ENCODE data around the gene HOTAIR.

HOTAIR gene

GRCh38 chr12:53974084-53975063, at the start of gene HOTAIR:
Gene HOTAIR (minus strand): TSS chr12:53974954.
- DNase-seq (ENCODE audit: low spot score) = peak; percentile 12

- DNase-seq (ENCODE audit: low spot score) = no peak
Observed at GRCh38 chr12:54024127-54024526, 49.4 kb upstream of the HOTAIR start.

- DNase-seq (ENCODE audit: low spot score) = no peak
Observed at GRCh38 chr12:54022960-54023884, 48.5 kb upstream of the HOTAIR start.

- DNase-seq (ENCODE audit: low spot score) = no peak
Observed at GRCh38 chr12:54021432-54022013, 46.8 kb upstream of the HOTAIR start.

- no peak for DNase-seq (ENCODE audit: low spot score)
Observed at GRCh38 chr12:54020591-54021405, 46.0 kb upstream of the HOTAIR start.

DNA sequence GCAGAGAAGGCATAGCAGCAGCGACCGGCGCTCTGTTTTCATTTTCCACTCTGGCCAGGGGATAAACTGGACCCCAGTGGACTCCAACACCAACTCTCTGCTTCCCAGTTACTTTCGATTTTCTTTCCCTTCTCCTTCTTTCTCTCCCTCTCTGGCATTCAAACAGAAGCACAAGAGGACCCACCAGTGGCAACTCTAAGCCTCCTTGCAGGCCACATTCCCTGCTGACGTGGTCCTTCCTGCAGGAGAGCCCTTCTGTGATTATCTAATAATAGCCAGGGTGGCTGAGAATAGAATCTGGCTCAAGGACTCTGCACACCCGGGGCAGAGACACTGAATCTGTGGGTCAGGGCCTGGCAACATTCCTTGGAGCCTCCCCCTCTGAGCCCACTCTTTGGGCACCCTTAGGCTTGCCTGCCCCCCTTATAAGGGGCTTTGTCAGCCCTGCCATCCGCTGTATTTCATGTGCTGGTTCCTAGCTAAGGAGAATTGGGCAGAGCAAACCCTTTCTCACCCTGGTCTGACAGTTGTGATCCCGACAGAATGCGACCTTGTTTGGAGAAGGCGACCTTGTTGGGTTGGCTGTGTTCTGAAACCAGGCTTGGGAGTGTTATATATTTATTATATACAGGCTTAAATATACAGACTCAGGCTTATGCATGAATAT, 45.3 kb upstream of the HOTAIR start:
- DNase-seq (ENCODE audit: low spot score) = no peak

DNA sequence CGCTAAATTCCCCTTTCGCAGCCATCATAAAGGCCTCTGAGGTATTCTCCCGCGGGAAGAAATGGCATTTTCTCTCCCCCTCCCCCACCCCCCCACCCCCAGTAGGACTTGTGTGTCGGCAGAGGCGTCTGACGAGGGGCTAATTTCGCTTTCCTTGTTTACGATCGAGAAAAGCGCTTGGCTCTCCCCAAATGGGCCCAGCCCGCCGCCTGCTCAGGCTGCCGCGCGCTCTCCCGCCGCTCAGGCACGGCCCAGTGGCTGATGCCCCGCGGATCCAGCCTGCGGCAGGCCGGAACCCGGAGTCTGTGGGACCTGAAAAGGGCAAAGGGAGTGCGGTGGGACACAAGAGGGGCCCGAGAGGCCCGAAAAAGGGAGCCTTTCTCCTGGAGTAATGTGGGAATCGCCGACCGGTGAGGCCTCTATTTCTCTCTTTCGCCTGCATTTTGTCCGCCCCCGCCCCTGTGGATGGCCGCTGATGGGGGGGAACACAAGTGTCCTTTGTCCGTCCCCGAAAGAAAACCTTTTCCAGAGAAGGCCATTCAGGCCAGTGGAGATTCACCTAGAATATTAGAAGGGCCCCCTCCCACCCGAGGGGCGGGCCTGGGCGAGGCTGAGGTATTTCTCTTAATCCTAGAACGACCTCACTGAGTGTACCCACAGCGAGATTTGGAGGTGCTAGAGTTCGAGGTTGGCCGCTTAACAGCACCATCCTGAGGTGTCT, 44.5 kb upstream of the HOTAIR start:
- no peak for DNase-seq (ENCODE audit: low spot score)

DNA sequence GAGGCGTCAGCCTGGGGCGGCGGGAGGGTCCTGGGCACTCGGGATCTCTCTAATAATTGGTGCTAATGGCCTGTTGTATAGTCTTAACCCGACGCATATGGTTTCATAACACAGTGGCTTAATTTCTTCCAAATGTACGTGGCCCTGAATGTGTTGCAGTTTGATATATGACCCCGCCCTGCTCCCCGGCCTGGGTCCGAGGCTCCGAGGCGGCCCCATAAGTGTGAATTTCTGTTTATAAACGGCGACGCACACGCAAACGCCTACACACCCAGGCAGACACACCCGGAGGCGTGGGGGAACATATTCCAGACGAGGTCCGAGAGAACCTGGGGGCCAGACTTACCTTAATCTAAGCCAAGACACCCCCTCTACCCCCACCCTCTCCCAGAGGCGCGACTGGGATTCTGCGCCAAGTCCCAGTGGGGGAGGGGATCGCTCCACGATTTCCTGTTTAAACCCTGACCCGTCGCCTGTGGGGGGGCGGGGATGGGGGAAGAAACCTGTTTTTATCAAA, 43.8 kb upstream of the HOTAIR start:
- DNase-seq (ENCODE audit: low spot score) = no peak

- DNase-seq (ENCODE audit: low spot score) = peak; percentile 68
Observed at GRCh38 chr12:54017878-54018467, 43.2 kb upstream of the HOTAIR start.

- DNase-seq (ENCODE audit: low spot score) = no peak
Observed at GRCh38 chr12:54017027-54017788, 42.5 kb upstream of the HOTAIR start.

DNA sequence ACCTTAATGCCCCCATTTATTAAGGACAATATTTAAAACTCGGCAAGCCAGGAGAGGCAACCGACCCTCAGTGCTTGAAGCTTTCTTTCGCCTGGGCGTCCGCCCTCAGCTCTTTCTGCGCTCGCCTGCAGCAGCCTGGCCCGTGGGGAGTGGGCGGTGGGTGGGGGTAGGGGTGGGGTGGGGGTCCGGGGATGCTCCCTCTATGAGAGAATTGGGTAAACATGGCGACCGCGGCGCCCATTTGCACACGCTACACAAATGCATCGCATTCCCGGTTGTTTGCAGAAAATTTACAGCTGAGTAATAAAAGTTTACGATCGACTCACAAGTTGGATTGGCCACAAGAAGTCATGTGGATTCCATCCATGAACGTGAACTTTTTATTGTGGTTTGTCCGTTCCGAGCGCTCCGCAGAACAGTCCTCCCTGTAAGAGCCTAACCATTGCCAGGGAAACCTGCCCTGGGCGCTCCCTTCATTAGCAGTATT, 41.8 kb upstream of the HOTAIR start:
- no peak for DNase-seq (ENCODE audit: low spot score)

DNA sequence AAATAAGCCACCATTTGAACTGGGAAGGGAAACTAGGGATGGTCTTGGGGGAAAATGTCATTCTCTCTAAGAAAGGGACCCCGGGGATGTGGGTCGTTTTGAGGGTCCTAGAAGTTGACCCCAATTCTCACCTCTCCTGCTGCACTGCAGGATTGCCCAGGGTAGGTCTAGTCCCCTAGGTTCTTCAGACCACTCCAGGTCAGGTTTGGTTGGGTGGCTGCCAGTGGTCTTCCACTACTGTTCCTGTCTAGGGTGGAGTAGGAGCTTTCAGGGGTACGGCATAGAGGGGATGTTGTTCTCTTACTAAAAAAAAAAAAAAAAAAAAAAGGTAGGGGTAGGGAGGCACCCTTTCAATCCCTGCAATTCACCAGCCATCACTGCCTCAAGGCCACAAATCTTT, 41.3 kb upstream of the HOTAIR start:
- no peak for DNase-seq (ENCODE audit: low spot score)

GRCh38 chr12:54015018-54015931, 40.5 kb upstream of the HOTAIR start:
- DNase-seq (ENCODE audit: low spot score) = no peak

DNA sequence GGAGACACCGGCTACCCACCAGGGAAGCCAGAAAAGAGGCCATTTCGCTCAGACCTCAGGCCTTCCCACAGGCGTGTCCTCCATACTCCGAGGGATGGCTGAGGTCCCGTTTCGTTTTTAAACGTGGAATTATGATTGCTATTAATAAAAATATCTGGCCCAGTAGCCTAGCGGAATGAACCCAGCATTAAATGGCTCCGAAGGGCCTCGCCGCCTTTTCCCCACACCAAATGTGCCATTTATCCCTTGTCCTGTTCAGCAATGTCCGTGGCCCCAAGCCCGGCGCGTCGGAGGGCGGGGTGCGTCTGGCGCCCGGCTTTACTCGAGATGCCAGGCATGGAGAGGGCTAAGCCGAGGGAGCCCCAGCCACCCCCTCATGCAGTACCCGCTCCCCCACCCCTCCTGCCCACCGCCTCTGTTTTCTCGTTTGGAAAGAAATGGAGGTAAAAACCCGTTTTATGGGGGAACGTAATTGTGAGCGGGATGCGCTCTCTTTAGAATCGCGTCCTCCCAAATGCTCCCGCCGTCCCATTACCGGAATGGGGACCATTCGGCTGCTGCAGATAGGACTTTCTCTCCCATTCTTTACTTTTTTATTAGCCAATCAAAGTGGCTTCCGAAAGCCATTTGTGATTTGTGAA, 39.7 kb upstream of the HOTAIR start:
- no peak for DNase-seq (ENCODE audit: low spot score)

GRCh38 chr12:54012631-54013409, 38.1 kb upstream of the HOTAIR start:
- DNase-seq (ENCODE audit: low spot score) = no peak

Measured in CD4-positive, alpha-beta T cell treated with Interleukin-6 at 100 ng/mL for 8 hours (primary cell).